GM18507 (cell line): ENCODE measurements around the gene CCDC184.
A peak's percentile ranks its signal among the peaks of the same experiment; 100 is the strongest.

Source experiments
- DNase-seq: peaks from one replicate; pipeline ENCODE4 v3.0.0; 2011; ENCODE audit warnings: low read depth; ENCODE audit not compliant: insufficient read length; ENCODE audit errors: extremely low spot score
- FAIRE-seq: peaks from 2 replicates; lab custom pipeline; 2011; peaks lifted over from hg19 to GRCh38; lab: Jason Lieb, UNC

Gene CCDC184

DNA sequence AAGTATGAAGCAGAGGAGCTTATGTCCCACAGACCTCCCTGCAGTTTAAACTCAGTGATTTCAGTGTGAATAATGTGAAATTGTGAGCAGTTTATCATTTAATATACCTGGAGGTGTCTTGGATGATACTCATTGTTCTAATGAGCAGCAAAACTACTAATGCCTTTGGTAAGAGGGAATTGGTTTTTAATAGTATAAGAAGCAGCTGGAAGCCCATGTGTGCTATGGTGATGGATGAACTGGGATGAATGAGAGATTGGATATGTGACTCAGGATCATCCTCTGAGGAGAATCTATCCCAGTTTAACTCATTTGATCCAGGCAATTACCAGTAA lies 7.1 kb upstream of the CCDC184 start:
- no peak for FAIRE-seq
- no peak for DNase-seq

GRCh38 chr12:48177982-48178381 lies 5.5 kb upstream of the CCDC184 start:
- FAIRE-seq (no peak), DNase-seq (no peak)

DNA sequence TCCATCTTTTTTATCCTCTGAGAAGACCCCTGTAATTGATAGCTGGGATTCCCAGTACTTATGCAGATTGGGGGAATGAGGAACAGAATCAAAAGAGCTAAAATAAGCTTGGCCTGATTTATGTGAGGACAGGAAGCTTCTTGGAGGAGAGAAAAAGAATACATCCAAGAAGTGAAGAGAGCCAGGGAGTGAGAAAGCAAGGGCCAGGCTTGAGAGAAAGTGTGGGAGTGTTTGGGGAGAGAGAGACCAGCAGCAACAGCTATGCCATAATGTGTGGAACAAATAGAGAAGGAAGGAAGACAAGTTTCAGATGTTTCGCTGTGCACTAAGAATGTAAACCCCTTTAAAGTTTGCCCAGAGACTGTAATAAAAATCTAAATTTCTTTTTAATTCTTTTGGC lies 4.0 kb upstream of the CCDC184 start:
- DNase-seq, result no peak
- no peak for FAIRE-seq

- no peak for FAIRE-seq
- DNase-seq, result no peak
These were observed 3.0 kb upstream of the CCDC184 start for GRCh38 chr12:48180424-48180823.

- DNase-seq (no peak), FAIRE-seq (no peak)
These were observed 2.5 kb upstream of the CCDC184 start for GRCh38 chr12:48180857-48181495.

GRCh38 chr12:48182631-48183030 lies 813 bp upstream of the CCDC184 start:
- DNase-seq (no peak), FAIRE-seq (no peak)

DNA sequence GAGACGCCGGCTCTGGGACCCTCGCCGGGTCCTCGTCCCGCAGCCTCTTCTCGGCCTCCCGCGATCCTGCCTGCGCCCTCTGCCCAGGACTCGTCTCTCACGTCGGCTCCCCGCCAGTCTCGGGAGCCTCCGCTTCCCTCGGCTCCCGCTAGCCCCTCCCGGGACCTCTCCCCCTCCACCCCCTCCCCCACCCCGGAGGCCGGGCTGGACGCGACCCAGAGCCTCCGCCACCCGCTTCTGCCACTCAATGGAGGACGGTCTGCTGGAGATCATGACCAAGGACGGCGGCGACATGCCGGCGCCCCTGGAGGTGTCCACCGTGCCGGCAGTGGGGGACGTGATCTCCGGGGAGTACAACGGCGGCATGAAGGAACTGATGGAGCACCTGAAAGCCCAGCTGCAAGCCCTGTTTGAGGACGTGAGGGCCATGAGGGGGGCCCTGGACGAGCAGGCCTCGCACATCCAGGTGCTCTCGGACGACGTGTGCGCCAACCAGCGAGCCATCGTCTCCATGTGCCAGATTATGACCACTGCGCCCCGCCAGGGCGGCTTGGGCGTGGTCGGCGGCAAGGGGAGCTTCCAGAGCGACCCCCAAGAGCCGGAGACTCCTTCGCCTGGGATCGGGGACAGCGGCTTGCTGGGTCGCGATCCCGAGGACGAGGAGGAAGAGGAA lies 568 bp downstream of the CCDC184 start:
- DNase-seq (no peak), FAIRE-seq (no peak)

DNA sequence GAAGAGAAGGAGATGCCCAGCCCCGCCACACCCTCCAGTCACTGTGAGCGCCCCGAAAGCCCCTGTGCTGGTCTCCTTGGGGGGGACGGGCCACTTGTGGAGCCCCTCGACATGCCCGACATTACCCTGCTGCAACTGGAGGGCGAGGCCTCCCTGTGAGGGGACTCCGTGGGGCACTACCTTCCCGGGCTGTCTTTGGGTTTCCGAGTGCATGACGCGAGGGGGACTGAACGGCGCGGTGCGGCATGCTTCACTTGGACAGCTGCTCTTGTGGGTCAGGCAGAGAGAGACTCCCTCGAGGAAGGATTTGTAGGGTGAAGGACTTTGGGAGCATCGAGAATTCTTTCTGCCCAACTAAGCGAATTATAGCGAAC lies 1.1 kb downstream of the CCDC184 start:
- DNase-seq, result no peak
- no peak for FAIRE-seq

- FAIRE-seq (no peak), DNase-seq (no peak)
These were observed 1.9 kb downstream of the CCDC184 start for GRCh38 chr12:48185181-48185919.

GRCh38 chr12:48187916-48188695 lies 4.7 kb downstream of the CCDC184 start:
- no peak for FAIRE-seq
- DNase-seq, result no peak

DNA sequence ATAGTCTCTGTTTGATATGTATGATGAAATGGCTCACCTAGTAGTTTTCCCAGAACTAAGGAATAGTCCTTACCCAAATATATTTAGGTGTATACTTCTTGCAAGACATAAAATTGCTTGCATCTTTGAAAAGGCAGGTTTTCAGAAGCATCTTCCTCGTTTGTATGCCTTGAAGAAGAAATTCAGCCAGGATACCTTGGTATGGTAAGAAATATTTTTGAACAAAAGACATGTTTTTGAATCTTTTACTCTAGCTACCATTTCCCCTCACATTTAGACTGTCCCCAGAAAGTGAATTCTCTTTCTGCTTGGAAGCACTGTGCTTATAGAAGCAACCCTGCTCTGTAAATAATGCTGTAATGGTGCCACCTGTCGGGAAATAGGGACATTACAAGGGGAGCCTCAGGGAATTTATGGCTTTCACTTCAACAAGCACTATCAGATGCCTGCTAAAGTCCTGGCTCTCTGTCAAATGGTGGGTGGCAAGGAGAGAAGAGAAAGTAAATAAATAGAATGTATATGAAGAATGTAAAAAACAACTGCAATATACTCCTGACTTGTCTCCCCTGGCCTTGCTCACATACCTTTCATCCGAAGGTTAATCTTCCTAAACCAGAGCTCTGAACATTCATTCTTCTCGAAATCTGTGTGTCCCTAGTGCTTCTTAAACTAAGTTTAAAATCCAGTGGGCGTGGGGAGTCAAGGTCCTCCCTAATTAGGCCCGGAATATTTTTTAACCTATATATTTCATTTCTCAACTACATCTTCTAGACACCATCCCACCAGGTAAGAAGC lies 6.1 kb downstream of the CCDC184 start:
- FAIRE-seq, result peak; percentile 87
- no peak for DNase-seq

GRCh38 chr12:48191096-48191495 lies 7.7 kb downstream of the CCDC184 start:
- no peak for DNase-seq
- FAIRE-seq, result no peak

DNA sequence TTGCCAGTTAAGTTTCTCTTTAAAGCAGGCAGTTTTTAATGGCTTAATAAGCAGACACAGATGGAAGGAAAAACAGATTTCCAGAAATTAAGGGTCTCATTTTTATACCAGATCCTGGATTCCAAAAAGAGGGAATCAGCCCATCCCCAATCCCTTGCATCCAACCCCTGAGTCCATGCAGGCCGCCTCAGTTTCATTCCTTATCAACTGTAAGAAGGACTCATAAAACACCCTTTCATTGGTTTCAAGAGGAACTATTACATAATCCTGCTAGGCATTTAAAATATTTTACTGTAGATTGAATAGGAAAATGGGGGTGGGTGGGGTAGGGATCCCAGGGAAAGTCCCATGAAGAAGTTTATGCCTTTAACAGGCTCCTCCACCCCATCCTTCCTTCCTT lies 9.4 kb downstream of the CCDC184 start:
- FAIRE-seq (no peak), DNase-seq (no peak)

DNA sequence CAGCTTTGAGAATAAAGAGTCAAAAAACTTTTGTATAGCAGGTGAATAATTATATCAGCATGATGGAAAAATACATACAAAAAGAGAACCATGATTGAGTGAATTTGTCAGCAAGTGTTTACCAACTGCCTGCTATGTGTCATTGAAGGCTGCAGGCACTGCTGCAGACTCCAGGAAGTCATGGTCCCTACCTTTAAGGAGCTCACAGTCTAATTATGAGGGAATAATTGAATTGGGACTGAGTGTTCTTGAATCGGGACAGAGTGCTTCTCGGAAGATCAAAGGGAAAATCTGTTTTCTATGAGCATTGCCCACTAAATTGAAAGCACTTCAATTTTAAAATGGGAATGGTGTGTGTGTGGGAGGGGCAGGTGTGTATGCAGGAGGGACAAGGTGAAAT lies 10.2 kb downstream of the CCDC184 start:
- FAIRE-seq (no peak), DNase-seq (no peak)

DNA sequence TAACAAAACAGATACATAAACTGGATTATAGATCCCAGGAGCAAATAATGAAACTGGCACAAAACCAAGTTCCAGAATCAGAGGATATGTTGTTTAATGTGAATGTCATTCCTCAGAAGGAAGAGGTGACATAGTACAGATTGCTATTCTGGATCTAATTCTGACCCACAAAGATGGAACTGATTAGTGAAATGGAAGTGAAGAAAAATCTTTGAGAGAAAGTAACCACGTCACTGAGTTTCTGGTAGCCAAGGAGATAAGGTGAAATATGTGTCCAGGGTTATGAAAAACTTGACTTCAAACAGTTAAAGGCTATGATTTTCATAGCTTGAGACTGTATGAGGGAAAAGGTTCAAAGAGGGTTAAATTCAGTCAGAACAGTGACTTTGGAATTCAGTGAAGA lies 11.4 kb downstream of the CCDC184 start:
- no peak for DNase-seq
- no peak for FAIRE-seq

GRCh38 chr12:48197549-48197970 lies 14.1 kb downstream of the CCDC184 start:
- DNase-seq (no peak), FAIRE-seq (no peak)

DNA sequence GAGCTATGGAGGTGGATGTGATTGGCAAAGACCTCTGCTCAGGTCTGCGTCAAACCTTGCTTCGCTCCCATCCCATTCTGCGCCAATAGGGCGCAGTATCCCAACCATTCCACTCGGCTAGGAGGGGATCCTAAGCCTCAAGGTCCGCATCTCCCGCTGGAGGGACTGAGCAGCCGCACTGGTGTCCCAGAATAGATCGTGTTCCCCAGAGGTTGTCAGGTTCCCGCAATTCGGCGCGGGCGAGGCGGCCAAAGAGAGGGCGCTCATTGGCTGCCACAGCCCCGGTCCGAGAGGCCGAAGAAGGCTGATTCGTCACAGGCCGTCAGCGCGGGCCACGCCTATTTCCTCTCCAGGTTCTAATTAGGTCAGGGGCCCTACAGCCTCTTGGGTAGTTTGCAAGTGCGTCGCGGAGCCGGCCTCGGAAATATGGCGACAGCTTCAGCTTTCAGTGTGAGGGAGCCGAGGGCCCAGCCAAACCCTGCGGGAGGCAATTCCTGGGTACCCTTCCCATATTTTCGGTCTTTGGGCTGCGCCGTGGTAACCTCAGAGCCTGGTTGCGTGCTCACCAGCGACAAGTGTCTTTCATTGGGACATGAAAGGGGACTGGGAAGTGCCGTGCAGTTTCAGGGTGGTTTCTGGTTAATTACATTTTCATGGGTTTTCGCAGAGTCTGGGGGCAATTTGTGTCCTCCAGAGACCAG lies 14.7 kb downstream of the CCDC184 start:
- DNase-seq (peak; percentile 90), FAIRE-seq (peak; percentile 93)

GRCh38 chr12:48198672-48198971 lies 15.2 kb downstream of the CCDC184 start:
- DNase-seq, result no peak
- FAIRE-seq, result no peak

DNA sequence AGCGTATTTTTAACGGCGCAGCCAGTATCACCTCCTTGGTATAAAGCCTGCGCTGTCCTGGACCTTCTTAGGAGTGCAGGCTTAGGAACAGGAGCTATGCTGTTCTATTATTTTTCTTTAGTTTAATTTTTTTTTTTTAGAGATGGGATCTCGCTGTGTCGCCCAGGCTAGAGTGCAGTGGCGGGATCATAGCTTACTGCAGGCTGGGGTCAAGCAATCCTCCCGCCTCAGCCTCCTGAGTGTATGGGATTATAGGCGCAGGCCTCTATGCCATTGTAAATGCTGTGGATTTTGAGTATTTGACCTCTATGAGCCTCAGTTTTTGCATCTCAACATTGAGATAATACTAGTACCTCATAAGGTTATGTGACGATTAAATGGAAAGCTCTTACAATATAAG lies 15.5 kb downstream of the CCDC184 start:
- DNase-seq (no peak), FAIRE-seq (no peak)
